K562 (cell line): ENCODE data around the gene CMIP. TPM values are rescaled to one million over a fixed set of nuclear protein-coding genes. Genes with fewer than 3 reads are reported as not detected.

Source experiments
- ATAC-seq: fragments of 200-7000 bp; cut with Tn5 transposase; 3 replicates; pipeline ENCODE4 v1.9.1; 2020; ENCODE audit warnings: moderate library complexity
- BruUV-seq: library from RNA; stranded (reverse); fragments of 400-500 nt; replicated peaks from 2 replicates; lab custom pipeline; 2021; lab: Mats Ljungman, UMichigan
- CTCF ChIA-PET: fragments of 300-600 bp; formaldehyde crosslinking; extraction: SDS; loops from one replicate; lab custom pipeline; 2021; ENCODE audit warnings: low intra/inter-chr PET ratio; lab: Yijun Ruan, JAX
- POLR2A ChIA-PET: fragments of 300-600, 350-650 bp; sonication (Branson Sonifier 250); formaldehyde crosslinking; extraction: SDS; loops from one replicate; lab custom pipeline; 2021; ENCODE audit warnings: antibody characterized with exemption, inconsistent platforms; lab: Yijun Ruan, JAX
- DNase-seq, 4 experiments: peaks; one replicate each; pipeline versions ENCODE4 v3.0.0 to v3.0.0-alpha.2; 2011 to 2018; ENCODE audit warnings: low spot score in 3 of 4, mixed read lengths in 3 of 4; ENCODE audit errors: extremely low read depth in 1 of 4
- FAIRE-seq: peaks from 2 replicates; lab custom pipeline; 2011; peaks lifted over from hg19 to GRCh38; lab: Jason Lieb, UNC
- H2AFZ ChIP-seq: 2 replicates; pipeline ENCODE4 v1.6.0; 2011; ENCODE audit warnings: low read depth, low read length, control low read depth, inconsistent platforms
- H3K27ac ChIP-seq: fragments of 200-600 bp; 3 replicates; pipeline ENCODE4 v1.8.0; 2011; ENCODE audit warnings: low read depth, mild to moderate bottlenecking, control low read depth, inconsistent platforms, low read length, moderate library complexity, mixed read lengths; ENCODE audit errors: extremely low read depth
- H3K27me3 ChIP-seq, 2 experiments: fragments of 300-600 bp in 1 of 2; 2 replicates in 1 of 2; 3 replicates in 1 of 2; pipeline versions ENCODE4 v1.6.0 to v1.8.0; 2011; ENCODE audit warnings: inconsistent platforms in 2 of 2, low read length in 2 of 2, mild to moderate bottlenecking in 1 of 2, mixed read lengths in 1 of 2, moderate library complexity in 1 of 2; ENCODE audit not compliant: control insufficient read depth in 2 of 2, insufficient read depth in 2 of 2
- H3K36me3 ChIP-seq: fragments of 300-600 bp; 3 replicates; pipeline ENCODE4 v1.8.0; 2011; ENCODE audit warnings: mild to moderate bottlenecking, low read length, inconsistent platforms; ENCODE audit not compliant: control insufficient read depth, insufficient read depth
- H3K4me1 ChIP-seq, 2 experiments: fragments of 200-600 bp in 1 of 2; replicated peaks in 1 of 2; 2 replicates in 1 of 2; 3 replicates in 1 of 2; pipeline versions ENCODE4 v1.5.1 to v1.8.0; 2011; ENCODE audit warnings: inconsistent platforms in 2 of 2, low read length in 2 of 2, mild to moderate bottlenecking in 1 of 2, mixed read lengths in 1 of 2, moderate library complexity in 1 of 2; ENCODE audit not compliant: control insufficient read depth in 2 of 2, insufficient read depth in 2 of 2
- H3K4me2 ChIP-seq: 2 replicates; pipeline ENCODE4 v1.6.1; 2011; ENCODE audit warnings: low read length, control low read depth, inconsistent platforms, mixed read lengths; ENCODE audit not compliant: insufficient read depth
- H3K4me3 ChIP-seq: fragments of 200-600 bp; sonication (generic), shearing (Covaris generic); 2 replicates; pipeline ENCODE4 v1.5.1; 2016; ENCODE audit warnings: control low read depth, inconsistent platforms
- H3K79me2 ChIP-seq: fragments of 200-600 bp; 3 replicates; pipeline ENCODE4 v1.8.0; 2011; ENCODE audit warnings: low read length, inconsistent platforms; ENCODE audit not compliant: control insufficient read depth, insufficient read depth
- H3K9ac ChIP-seq, 2 experiments: 2 replicates each; pipeline versions ENCODE4 v1.6.0 to v1.6.1; 2011; ENCODE audit warnings: low read depth in 2 of 2, low read length in 2 of 2, control low read depth in 1 of 2, inconsistent platforms in 1 of 2, mild to moderate bottlenecking in 1 of 2, mixed read lengths in 1 of 2; ENCODE audit not compliant: insufficient read depth in 1 of 2
- H3K9me1 ChIP-seq: one replicate; pipeline ENCODE4 v1.6.0; 2011; ENCODE audit warnings: inconsistent platforms, mild to moderate bottlenecking, low read length, moderate library complexity; ENCODE audit not compliant: control insufficient read depth, insufficient read depth
- H3K9me3 ChIP-seq: replicated peaks from 2 replicates; pipeline ENCODE4 v1.5.1; 2011; ENCODE audit warnings: low read depth, low read length, inconsistent platforms; ENCODE audit not compliant: control insufficient read depth, insufficient read depth
- H4K20me1 ChIP-seq: replicated peaks from 2 replicates; pipeline ENCODE4 v1.6.1; 2011; ENCODE audit warnings: low read length, inconsistent platforms, mixed read lengths; ENCODE audit not compliant: control insufficient read depth, insufficient read depth
- BCOR ChIP-seq: fragments of 450-650 bp; IDR thresholded peaks from 2 replicates; pipeline ENCODE4 v1.6.1; 2016
- BRF1 ChIP-seq: IDR thresholded peaks from 3 replicates; pipeline ENCODE4 v1.6.1; 2011; ENCODE audit warnings: borderline replicate concordance, mild to moderate bottlenecking; ENCODE audit not compliant: insufficient read length; ENCODE audit errors: extremely low read depth
- CBX5 ChIP-seq: IDR thresholded peaks from 2 replicates; pipeline ENCODE4 v1.6.1; 2014; ENCODE audit warnings: low read depth, borderline replicate concordance
- CBX8 ChIP-seq: fragments of 200-600 bp; sonication (generic); IDR thresholded peaks from 2 replicates; pipeline ENCODE4 v1.6.1; 2012; ENCODE audit warnings: borderline replicate concordance, mixed run types, low read depth, mild to moderate bottlenecking, moderate library complexity, mixed read lengths, low read length, control low read depth, inconsistent platforms; ENCODE audit not compliant: poor library complexity, severe bottlenecking; ENCODE audit errors: extremely low read depth
- HNRNPL ChIP-seq: fragments of 200-400 bp; formaldehyde crosslinking; IDR thresholded peaks from 2 replicates; pipeline ENCODE4 v1.6.1; 2017; ENCODE audit warnings: low read depth, mild to moderate bottlenecking, low read length
- KDM1A ChIP-seq, 2 experiments: fragments of 450-650 bp; IDR thresholded peaks; 2 replicates each; pipeline ENCODE4 v1.6.1; 2016; ENCODE audit warnings: mild to moderate bottlenecking in 2 of 2
- NR3C1 ChIP-seq: sonication (generic); formaldehyde crosslinking; IDR thresholded peaks from 2 replicates; pipeline ENCODE4 v1.8.1; 2022; ENCODE audit warnings: missing genetic modification reagents
- RBFOX2 ChIP-seq: fragments of 200-400 bp; formaldehyde crosslinking; IDR thresholded peaks from 2 replicates; pipeline ENCODE4 v1.6.1; 2017; ENCODE audit warnings: low read depth, mild to moderate bottlenecking, low read length, moderate library complexity
- RBM25 ChIP-seq: fragments of 200-400 bp; formaldehyde crosslinking; IDR thresholded peaks from 2 replicates; pipeline ENCODE4 v1.6.1; 2018; ENCODE audit warnings: low read length, low read depth, moderate library complexity; ENCODE audit not compliant: severe bottlenecking
- RCOR1 ChIP-seq, 2 experiments: IDR thresholded peaks; 2 replicates each; pipeline ENCODE4 v1.6.1; 2012; ENCODE audit warnings: low read depth in 2 of 2, low read length in 2 of 2, borderline replicate concordance in 1 of 2, improper control_type of control experiment in 1 of 2
- ZFP36 ChIP-seq: fragments of 150-350 bp; IDR thresholded peaks from 2 replicates; pipeline ENCODE4 v1.6.1; 2018; ENCODE audit warnings: low read length, low read depth; ENCODE audit not compliant: partially characterized antibody
- ZNF184 ChIP-seq: sonication (generic); formaldehyde crosslinking; IDR thresholded peaks from 2 replicates; pipeline ENCODE4 v1.5.0; 2020; ENCODE audit warnings: missing genetic modification reagents
- WGBS: fragments of 100-300 bp; shearing (Covaris generic); methylation state at CpG from one replicate; pipeline ENCODE4 v1.1.6; 2016; ENCODE audit warnings: low coverage, mixed read lengths; ENCODE audit not compliant: insufficient coverage; ENCODE audit errors: missing lambda C conversion rate; 5-methylcytosine and 5-hydroxymethylcytosine counted together
- in situ Hi-C: fragments of 300-500 bp; cut with MboI; formaldehyde crosslinking; loops from 4 replicates; pipeline ENCODE4 v1.15.0; 2018; ENCODE audit warnings: inconsistent platforms, mixed read lengths
- intact Hi-C: fragments of 100-400 bp; cut with micrococcal nuclease; formaldehyde crosslinking; loops from 2 replicates; pipeline ENCODE4 v1.14.2; 2022
- polyA plus RNA-seq, 8 experiments: library from polyadenylated mRNA; depleted of rRNA in 4 of 8; stranded (reverse) in 5 of 8; unstranded in 3 of 8; fragments of >200 nt; fragmentation: Nextera tagmentation in 2 of 8; fragmentation: Illumina TruSeq in 1 of 8; extraction: Ambion mirVana in 2 of 8; extraction: Trizol in 1 of 8; gene quantifications; 2 replicates each; pipeline versions ENCODE4 v1.2.1 to v1.2.3, GENCODE V29; 2011 to 2014; ENCODE audit warnings: inconsistent platforms in 1 of 8, missing spikeins in 1 of 8
- total RNA-seq, 7 experiments: library from RNA; depleted of rRNA in 6 of 7; stranded (reverse); fragments of >200 nt in 6 of 7; fragmentation: Illumina TruSeq in 2 of 7; extraction: Trizol in 2 of 7; gene quantifications; 2 replicates each; pipeline versions ENCODE4 v1.2.1 to v1.2.3, GENCODE V29; 2011 to 2021; ENCODE audit warnings: low replicate concordance in 1 of 7

The CMIP gene
- total and polyA plus RNA-seq, 9 of the 15 experiments (the other 6 are each of a cell fraction or from before 2014, with no cell fraction given): 0.94 to 82.5 (median 10.3) TPM

DNA sequence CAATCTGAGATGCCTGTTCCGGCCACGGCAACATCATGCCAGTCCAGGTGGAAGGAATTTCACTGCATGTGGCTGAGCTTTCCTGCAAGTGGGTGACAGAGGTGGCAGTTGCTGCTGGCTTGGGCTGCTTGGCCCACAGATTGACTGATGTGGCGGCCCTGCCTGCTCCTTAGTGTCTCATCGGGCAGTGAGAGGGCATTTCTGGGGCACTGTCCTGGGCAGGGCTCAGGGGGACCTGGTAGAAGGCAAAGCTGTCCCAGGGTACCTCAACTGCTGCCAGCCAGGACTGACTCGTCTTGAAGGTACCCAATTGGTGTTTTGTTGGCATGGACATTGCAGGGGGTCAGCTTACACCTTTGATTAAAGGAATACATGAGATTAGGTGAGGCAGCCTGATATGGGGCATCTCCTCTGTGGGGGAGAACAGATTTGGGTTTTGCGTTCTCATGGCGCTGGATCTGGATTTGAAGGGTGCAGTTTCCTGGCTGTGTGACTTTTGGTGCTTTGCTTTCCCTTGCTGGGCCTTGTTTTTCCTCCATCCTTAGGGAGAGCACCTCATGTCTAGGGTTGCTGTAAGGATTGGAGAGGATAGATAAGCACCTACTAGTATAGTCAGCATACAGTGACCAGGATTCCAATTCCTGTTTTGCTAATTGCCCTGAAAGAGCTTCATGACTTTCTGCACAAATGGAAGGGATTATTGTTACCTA lies 5.4 kb downstream of the CMIP start:
- H2AFZ ChIP-seq: no peak overlapping the region
- CTCF ChIA-PET: no interaction called here
- intact Hi-C loops: loop anchor here (5.0 kb wide), 1 partner anchor 32 kb away; no protein-coding TSS in a partner anchor
- BruUV-seq: no TSS peak
- in situ Hi-C loops: no loop called here
- peaks cover 3% of the 10 kb centered on the region for H3K9me1 ChIP-seq
- DNase-seq (no peak), FAIRE-seq (no peak), ATAC-seq (no peak)
- TF ChIP-seq ZFP36: peak; percentile 75
- no peak for TF ChIP-seq ZNF184 (CRISPR knock-in tag)
- peak; percentile 80 for TF ChIP-seq BCOR
- TF ChIP-seq HNRNPL: no peak
- no peak for TF ChIP-seq NR3C1 (CRISPR knock-in tag)
- TF ChIP-seq RBM25: peak; percentile 92
- no peak for TF ChIP-seq BRF1
- peak; percentile 49 for TF ChIP-seq RBFOX2
- TF ChIP-seq KDM1A (IDR thresholded peaks at IDR 0.05): peak in 1 of 2 experiments; percentile 51; a peak in 2 of 4 replicates
- TF ChIP-seq CBX8: no peak
- no peak for TF ChIP-seq CBX5
- TF ChIP-seq RCOR1 (IDR thresholded peaks at IDR 0.05; ENCODE audit: borderline replicate concordance in 1 of 2, low read depth in 2 of 2, low read length in 2 of 2): peak in 1 of 2 experiments; percentile 38; a peak in 1 of 4 replicates
- H3K36me3 ChIP-seq: peaks cover 22% of the 10 kb centered on the region; the same call in 2 of the 3 replicates
- WGBS: 90% methylated on average over 7 of the region's 7 CpGs
- H3K9me3 ChIP-seq: peaks cover 5% of the 10 kb centered on the region; the same call in 1 of the 2 replicates
- H3K9ac ChIP-seq: peak overlapping the region in 1 of 2 experiments; percentile 46; a peak in 1 of 4 replicates
- POLR2A ChIA-PET: interaction anchor here (0.6 to 1.7 kb wide), 6 partner anchors 9 to 306 kb away, joined by 3 to 12 read pairs (median 4); no protein-coding TSS in a partner anchor
- H3K27me3 ChIP-seq: no peaks in the 10 kb centered on the region
- H4K20me1 ChIP-seq: peaks cover 29% of the 10 kb centered on the region
- H3K79me2 ChIP-seq: peaks cover 100% of the 10 kb centered on the region
- H3K4me3 ChIP-seq: no peak overlapping the region
- H3K4me1 ChIP-seq: peaks cover 61 to 63% of the 10 kb centered on the region in 2 experiments
- no peak overlapping the region for H3K4me2 ChIP-seq
- H3K27ac ChIP-seq: no peak overlapping the region
